ENCODE results near the gene AATF.

- no peak for TF ChIP-seq CTCF (IDR thresholded peaks at IDR 0.05)
- TF ChIP-seq POLR2A (IDR thresholded peaks at IDR 0.05) = no peak
Measured at GRCh38 chr17:36899250-36900159, 49.2 kb upstream of the AATF start.
